ENCODE data around the gene LRRC61.

GRCh38 chr7:150351587-150352194, 28.5 kb downstream of the LRRC61 start:
- no peak for TF ChIP-seq CTCF (IDR thresholded peaks at IDR 0.05)
- no peak for TF ChIP-seq SIN3A (IDR thresholded peaks at IDR 0.05; ENCODE audit: borderline replicate concordance, low read depth, low read length)
- TF ChIP-seq FOXM1 (IDR thresholded peaks at IDR 0.05; ENCODE audit: low read depth) = no peak
- TF ChIP-seq POLR2AphosphoS5 (IDR thresholded peaks at IDR 0.05; ENCODE audit: low read depth, low read length) = no peak
- TF ChIP-seq ZBTB33 (IDR thresholded peaks at IDR 0.05; ENCODE audit: borderline replicate concordance, low read depth) = no peak
- TF ChIP-seq REST (IDR thresholded peaks at IDR 0.05; ENCODE audit: low read depth, low read length) = no peak
- no peak for TF ChIP-seq EZH2phosphoT487 (IDR thresholded peaks at IDR 0.05; ENCODE audit: borderline replicate concordance, low read depth)
- TF ChIP-seq RAD21 (IDR thresholded peaks at IDR 0.05; ENCODE audit: low read length) = no peak
- TF ChIP-seq SMC3 (IDR thresholded peaks at IDR 0.05; ENCODE audit: low read depth, low read length) = no peak
- TF ChIP-seq EP300 (IDR thresholded peaks at IDR 0.05; ENCODE audit: borderline replicate concordance in 1 of 2, low read depth in 1 of 2, low read length in 1 of 2) = no peak
